Neural progenitor cell (in vitro differentiated cells): ENCODE measurements around the gene CLIP2.
"Not testable (repeated sequence)": the region's sequence is repeated elsewhere in the genome, so short reads cannot be mapped to it uniquely, and the experiment has no call there.

Source experiments
- EZH2 ChIP-seq: fragments of 200-600 bp; sonication (generic); IDR thresholded peaks from 2 replicates; pipeline ENCODE4 v1.6.1; 2017; ENCODE audit warnings: antibody characterized with exemption, mild to moderate bottlenecking, moderate library complexity
- EZH2phosphoT487 ChIP-seq: fragments of 200-600 bp; sonication (generic); IDR thresholded peaks from 2 replicates; pipeline ENCODE4 v1.6.1; 2017; ENCODE audit warnings: antibody characterized with exemption
- TF ChIP-seq, protein P1 (sequence below): fragments of 200-600 bp; sonication (generic); IDR thresholded peaks from 2 replicates; pipeline ENCODE4 v1.5.1; 2017; ENCODE audit warnings: antibody characterized with exemption, mild to moderate bottlenecking

GRCh38 chr7:74255461-74255860, 33.7 kb upstream of the CLIP2 start:
- TF ChIP-seq, protein P1, sequence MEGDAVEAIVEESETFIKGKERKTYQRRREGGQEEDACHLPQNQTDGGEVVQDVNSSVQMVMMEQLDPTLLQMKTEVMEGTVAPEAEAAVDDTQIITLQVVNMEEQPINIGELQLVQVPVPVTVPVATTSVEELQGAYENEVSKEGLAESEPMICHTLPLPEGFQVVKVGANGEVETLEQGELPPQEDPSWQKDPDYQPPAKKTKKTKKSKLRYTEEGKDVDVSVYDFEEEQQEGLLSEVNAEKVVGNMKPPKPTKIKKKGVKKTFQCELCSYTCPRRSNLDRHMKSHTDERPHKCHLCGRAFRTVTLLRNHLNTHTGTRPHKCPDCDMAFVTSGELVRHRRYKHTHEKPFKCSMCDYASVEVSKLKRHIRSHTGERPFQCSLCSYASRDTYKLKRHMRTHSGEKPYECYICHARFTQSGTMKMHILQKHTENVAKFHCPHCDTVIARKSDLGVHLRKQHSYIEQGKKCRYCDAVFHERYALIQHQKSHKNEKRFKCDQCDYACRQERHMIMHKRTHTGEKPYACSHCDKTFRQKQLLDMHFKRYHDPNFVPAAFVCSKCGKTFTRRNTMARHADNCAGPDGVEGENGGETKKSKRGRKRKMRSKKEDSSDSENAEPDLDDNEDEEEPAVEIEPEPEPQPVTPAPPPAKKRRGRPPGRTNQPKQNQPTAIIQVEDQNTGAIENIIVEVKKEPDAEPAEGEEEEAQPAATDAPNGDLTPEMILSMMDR = not testable (repeated sequence)
- TF ChIP-seq EZH2, EZH2phosphoT487: not testable (repeated sequence)
